HL-60 (cell line): ENCODE measurements around the gene RBFOX2.

Source experiments
- CTCF ChIP-seq: IDR thresholded peaks from one replicate; pipeline ENCODE4 v1.5.1; 2011; ENCODE audit warnings: low read length, control low read depth, inconsistent platforms; ENCODE audit not compliant: insufficient read depth
- POLR2AphosphoS5 ChIP-seq: IDR thresholded peaks from 2 replicates; pipeline ENCODE4 v1.6.1; 2012; ENCODE audit warnings: low read depth
- REST ChIP-seq: IDR thresholded peaks from 2 replicates; pipeline ENCODE4 v1.6.1; 2012; ENCODE audit warnings: low read depth; ENCODE audit not compliant: insufficient replicate concordance

GRCh38 chr22:35729309-35729698 lies 299.3 kb downstream of the RBFOX2 start:
- TF ChIP-seq CTCF, result no peak
- TF ChIP-seq POLR2AphosphoS5, result no peak
- TF ChIP-seq REST, result no peak
